DND-41 (cell line): ENCODE data around the gene PARVA.

ENCODE experiments used
- ATAC-seq: fragments of 200-7000 bp; cut with Tn5 transposase; 3 replicates; pipeline ENCODE4 v1.9.1; 2021; ENCODE audit warnings: low read depth; ENCODE audit not compliant: insufficient read depth
- DNase-seq: peaks from one replicate; pipeline ENCODE4 v3.0.0-alpha.2; 2020
- H2AFZ ChIP-seq: 2 replicates; pipeline ENCODE4 v1.6.0; 2012; ENCODE audit warnings: low read depth, low read length
- H3K27ac ChIP-seq: 2 replicates; pipeline ENCODE4 v1.5.1; 2012; ENCODE audit warnings: low read length, inconsistent platforms
- H3K27me3 ChIP-seq: fragments of 200-600 bp; sonication (generic); 2 replicates; pipeline ENCODE4 v1.6.0; 2012; ENCODE audit warnings: low read length, mild to moderate bottlenecking, inconsistent platforms; ENCODE audit not compliant: insufficient read depth, poor library complexity
- H3K36me3 ChIP-seq: 2 replicates; pipeline ENCODE4 v1.5.1; 2012; ENCODE audit warnings: low read length, inconsistent platforms; ENCODE audit not compliant: insufficient read depth
- H3K4me1 ChIP-seq: 2 replicates; pipeline ENCODE4 v1.5.1; 2012; ENCODE audit warnings: mild to moderate bottlenecking, low read length; ENCODE audit not compliant: insufficient read depth
- H3K4me2 ChIP-seq: 2 replicates; pipeline ENCODE4 v1.6.0; 2012; ENCODE audit warnings: mild to moderate bottlenecking, moderate library complexity, low read length, inconsistent platforms; ENCODE audit not compliant: insufficient read depth
- H3K4me3 ChIP-seq, 2 experiments: fragments of 200-600 bp in 1 of 2; shearing (Covaris generic) in 1 of 2; 2 replicates each; pipeline ENCODE4 v1.5.1; 2012 to 2016; ENCODE audit warnings: inconsistent platforms in 2 of 2, low read length in 2 of 2, mild to moderate bottlenecking in 2 of 2, low read depth in 1 of 2, moderate library complexity in 1 of 2
- H3K79me2 ChIP-seq: 2 replicates; pipeline ENCODE4 v1.6.0; 2012; ENCODE audit warnings: low read length, inconsistent platforms; ENCODE audit not compliant: insufficient read depth
- H3K9ac ChIP-seq: 2 replicates; pipeline ENCODE4 v1.6.0; 2012; ENCODE audit warnings: low read depth, mild to moderate bottlenecking, inconsistent platforms, low read length, moderate library complexity
- H3K9me3 ChIP-seq: 2 replicates; pipeline ENCODE4 v1.5.1; 2012; ENCODE audit warnings: low read length, moderate library complexity, mild to moderate bottlenecking, inconsistent platforms; ENCODE audit not compliant: insufficient read depth, severe bottlenecking
- H4K20me1 ChIP-seq: 2 replicates; pipeline ENCODE4 v1.6.0; 2012; ENCODE audit warnings: low read length; ENCODE audit not compliant: insufficient read depth
- CTCF ChIP-seq: IDR thresholded peaks from 2 replicates; pipeline ENCODE4 v1.5.1; 2012; ENCODE audit warnings: borderline replicate concordance, low read length, moderate library complexity, mild to moderate bottlenecking; ENCODE audit not compliant: poor library complexity, severe bottlenecking; ENCODE audit errors: extremely low read depth
- EZH2 ChIP-seq: IDR thresholded peaks from 3 replicates; pipeline ENCODE4 v1.6.1; 2012; ENCODE audit warnings: borderline replicate concordance, low read depth, mild to moderate bottlenecking, moderate library complexity, low read length, inconsistent platforms; ENCODE audit not compliant: severe bottlenecking

The PARVA gene

DNA sequence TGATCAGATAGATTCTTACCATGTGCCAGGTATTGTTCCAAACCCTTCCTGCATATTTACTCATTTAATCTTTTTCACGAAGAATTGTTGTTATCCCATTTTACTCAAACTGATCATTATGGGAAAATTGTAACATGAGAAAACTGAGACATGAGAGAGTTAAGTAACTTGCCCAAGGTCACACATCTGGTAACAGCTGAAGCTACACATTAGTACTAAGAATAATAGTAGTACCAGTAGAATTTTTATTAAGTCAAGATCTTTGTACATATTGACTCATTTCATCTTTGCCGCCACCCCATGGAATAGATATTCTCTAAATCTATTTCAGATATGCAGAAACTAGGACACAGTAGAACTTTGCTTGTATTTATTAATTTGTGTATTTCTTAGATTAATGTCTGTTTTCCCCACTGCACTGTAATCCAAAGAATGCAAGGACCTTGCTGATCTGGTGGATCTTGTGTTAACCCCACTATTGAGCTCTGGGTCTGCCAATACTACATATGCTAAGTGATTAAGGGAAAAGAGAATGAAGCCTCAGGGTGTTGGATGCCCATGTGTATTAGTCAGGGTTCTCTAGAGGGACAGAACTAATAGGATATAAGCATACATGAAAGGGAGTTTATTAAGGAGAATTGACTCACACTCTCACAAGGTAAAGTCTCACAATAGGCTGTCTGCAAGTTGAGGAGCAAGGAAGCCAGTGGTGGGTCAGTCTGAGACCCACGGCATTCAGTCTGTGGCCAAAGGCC, 72.8 kb downstream of the PARVA start:
- no peak overlapping the region for H2AFZ ChIP-seq
- H3K36me3 ChIP-seq, result no peaks in the 10 kb centered on the region
- H3K4me1 ChIP-seq, result no peaks in the 10 kb centered on the region
- ATAC-seq (no peak), DNase-seq (no peak)
- H3K4me3 ChIP-seq, result no peak overlapping the region
- H3K9ac ChIP-seq, result no peak overlapping the region
- H3K27ac ChIP-seq, result no peak overlapping the region
- H3K9me3 ChIP-seq, result no peaks in the 10 kb centered on the region
- no peaks in the 10 kb centered on the region for H3K27me3 ChIP-seq
- H3K4me2 ChIP-seq, result no peak overlapping the region
- no peaks in the 10 kb centered on the region for H3K79me2 ChIP-seq
- TF ChIP-seq EZH2 (no peak), CTCF (no peak)
- H4K20me1 ChIP-seq, result no peaks in the 10 kb centered on the region

DNA sequence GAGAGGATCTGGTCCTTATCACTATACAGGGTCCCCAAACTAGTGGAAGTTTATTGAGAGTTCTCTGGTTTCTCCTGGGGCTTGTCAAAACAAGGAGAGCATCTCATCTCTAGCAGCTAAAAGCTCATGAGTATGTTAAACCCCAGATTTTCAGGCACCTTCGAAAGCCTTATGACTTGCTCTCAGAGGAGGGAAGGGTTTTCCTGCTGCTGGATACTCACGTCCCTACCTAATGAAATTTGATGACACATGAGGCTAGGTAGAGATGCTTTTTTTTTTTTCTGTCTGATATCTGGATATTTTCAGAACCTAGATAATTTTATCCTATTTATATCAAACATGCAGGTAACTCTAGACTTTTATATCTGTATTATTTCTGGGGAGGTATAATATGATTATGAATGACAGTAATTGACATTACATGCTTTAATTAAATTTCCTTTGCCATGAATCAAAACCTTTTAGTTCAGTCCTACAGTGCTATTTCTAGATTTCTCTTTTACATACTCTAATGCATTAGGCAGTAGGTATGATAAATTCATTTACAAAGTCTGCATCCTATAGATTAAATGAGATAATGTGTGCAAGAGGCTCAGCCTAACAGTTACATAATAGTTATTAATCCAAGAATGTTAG, 73.9 kb downstream of the PARVA start:
- no peaks in the 10 kb centered on the region for H3K79me2 ChIP-seq
- H3K27ac ChIP-seq, result no peak overlapping the region
- DNase-seq (no peak), ATAC-seq (no peak)
- H2AFZ ChIP-seq, result no peak overlapping the region
- H4K20me1 ChIP-seq, result no peaks in the 10 kb centered on the region
- H3K27me3 ChIP-seq, result peaks cover 3% of the 10 kb centered on the region
- TF ChIP-seq EZH2 (no peak), CTCF (no peak)
- no peaks in the 10 kb centered on the region for H3K4me1 ChIP-seq
- H3K4me3 ChIP-seq, result no peak overlapping the region
- H3K4me2 ChIP-seq, result no peak overlapping the region
- H3K9ac ChIP-seq, result no peak overlapping the region
- H3K9me3 ChIP-seq, result no peaks in the 10 kb centered on the region
- H3K36me3 ChIP-seq, result no peaks in the 10 kb centered on the region

GRCh38 chr11:12453243-12453642, 75.9 kb downstream of the PARVA start:
- no peak overlapping the region for H3K4me3 ChIP-seq
- no peaks in the 10 kb centered on the region for H3K4me1 ChIP-seq
- H3K9ac ChIP-seq, result no peak overlapping the region
- no peaks in the 10 kb centered on the region for H4K20me1 ChIP-seq
- no peak for DNase-seq
- TF ChIP-seq EZH2, result no peak
- no peak for TF ChIP-seq CTCF
- H3K4me2 ChIP-seq, result no peak overlapping the region
- ATAC-seq, result no peak
- H3K9me3 ChIP-seq, result no peaks in the 10 kb centered on the region
- no peak overlapping the region for H3K27ac ChIP-seq
- H3K36me3 ChIP-seq, result no peaks in the 10 kb centered on the region
- no peak overlapping the region for H2AFZ ChIP-seq
- H3K27me3 ChIP-seq, result peaks cover 5% of the 10 kb centered on the region
- no peaks in the 10 kb centered on the region for H3K79me2 ChIP-seq
